HG03342 (cell line): ENCODE results near the gene IFIT1.

ENCODE experiments used
- ATAC-seq: cut with Tn5 transposase; IDR thresholded peaks from one replicate; pipeline ENCODE4 v1.9.1; 2021; ENCODE audit warnings: mild to moderate bottlenecking, moderate library complexity; ENCODE audit not compliant: unreplicated experiment

Gene IFIT1, protein sequence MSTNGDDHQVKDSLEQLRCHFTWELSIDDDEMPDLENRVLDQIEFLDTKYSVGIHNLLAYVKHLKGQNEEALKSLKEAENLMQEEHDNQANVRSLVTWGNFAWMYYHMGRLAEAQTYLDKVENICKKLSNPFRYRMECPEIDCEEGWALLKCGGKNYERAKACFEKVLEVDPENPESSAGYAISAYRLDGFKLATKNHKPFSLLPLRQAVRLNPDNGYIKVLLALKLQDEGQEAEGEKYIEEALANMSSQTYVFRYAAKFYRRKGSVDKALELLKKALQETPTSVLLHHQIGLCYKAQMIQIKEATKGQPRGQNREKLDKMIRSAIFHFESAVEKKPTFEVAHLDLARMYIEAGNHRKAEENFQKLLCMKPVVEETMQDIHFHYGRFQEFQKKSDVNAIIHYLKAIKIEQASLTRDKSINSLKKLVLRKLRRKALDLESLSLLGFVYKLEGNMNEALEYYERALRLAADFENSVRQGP

DNA sequence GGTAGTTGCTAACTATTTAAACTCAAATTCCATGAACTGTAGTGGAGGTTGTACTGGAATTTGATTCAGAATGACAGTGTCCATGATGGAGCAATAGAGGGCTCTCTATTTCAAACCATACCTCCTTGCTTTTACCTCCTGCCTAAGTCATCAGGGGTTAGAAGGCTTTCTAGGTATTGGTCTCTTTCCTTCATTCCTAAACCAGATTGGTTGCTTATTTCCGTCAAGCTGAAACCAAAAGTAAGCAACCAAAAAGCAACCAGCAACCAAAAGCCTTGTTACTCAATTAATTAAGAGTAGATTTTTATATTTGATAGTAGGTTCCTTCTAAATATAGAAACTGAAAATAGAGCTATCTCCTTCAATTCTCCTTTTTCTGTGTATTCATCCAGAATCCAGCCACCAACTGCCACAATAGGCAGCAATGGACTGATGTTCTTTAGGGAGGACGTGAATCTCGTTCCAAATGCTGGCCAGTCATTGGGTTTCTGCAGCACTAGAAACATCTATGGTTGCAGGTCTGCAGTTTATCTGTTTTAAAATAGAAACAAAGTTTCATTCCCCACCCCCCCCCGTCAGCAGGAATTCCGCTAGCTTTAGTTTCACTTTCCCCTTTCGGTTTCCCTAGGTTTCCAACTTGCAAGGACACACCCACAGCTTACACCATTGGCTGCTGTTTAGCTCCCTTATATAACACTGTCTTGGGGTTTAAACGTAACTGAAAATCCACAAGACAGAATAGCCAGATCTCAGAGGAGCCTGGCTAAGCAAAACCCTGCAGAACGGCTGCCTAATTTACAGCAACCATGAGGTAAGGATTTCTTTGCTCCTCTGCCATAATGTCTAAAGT lies at the start of gene IFIT1:
IFIT1 (plus strand) TSS at position 717 of the 850 bp plus-strand sequence; CDS start at position 807, 90 bp downstream.
- ATAC-seq, result peak; percentile 81

GRCh38 chr10:89343089-89343767 lies 49.2 kb upstream of the IFIT1 start:
- no peak for ATAC-seq

DNA sequence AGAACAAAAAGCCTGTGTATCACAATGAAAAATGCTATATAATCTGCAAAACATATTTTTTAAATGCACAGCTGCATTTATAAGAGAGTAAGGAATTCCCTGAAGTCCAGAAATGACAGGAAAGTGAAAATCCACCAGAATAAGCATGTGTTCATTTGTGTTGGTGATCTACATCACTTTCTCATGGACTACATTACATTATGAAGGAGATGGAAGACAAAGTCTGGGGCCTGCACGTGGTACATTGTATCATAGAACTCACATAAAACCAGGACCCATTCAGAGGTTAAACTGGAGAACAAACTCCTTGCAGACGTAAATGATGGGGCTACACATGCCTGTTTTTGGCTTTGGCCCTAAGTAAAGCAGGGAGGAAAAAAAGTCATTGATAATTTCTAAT lies 48.3 kb upstream of the IFIT1 start:
- no peak for ATAC-seq

DNA sequence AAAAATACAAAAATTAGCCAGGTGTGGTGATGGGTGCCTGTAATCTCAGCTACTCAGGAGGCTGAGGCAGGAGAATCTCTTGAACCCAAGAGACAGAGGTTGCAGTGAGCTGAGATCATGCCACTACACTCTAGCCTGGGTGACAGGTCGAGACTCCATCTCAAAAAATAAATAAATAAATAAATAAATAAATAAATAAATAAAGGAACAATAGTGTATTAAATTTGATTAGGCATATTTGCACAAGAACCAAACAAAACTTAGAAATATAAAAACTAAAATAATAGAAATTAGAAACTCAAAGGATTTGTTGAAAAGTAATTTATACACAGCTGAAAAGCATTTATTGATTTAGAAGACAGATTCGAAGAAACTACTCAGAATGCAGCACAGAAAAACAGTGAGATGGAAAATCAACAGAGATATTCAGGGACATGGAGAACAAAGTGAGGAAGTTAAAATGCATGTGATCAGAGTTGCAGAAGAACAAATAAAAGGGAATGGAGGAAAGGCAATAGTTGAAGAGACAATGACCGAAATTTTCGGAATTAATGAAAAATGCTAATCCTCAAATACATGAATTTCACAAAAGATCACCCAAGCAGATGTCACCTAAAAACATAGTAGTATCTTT lies 46.9 kb upstream of the IFIT1 start:
- ATAC-seq, result no peak

DNA sequence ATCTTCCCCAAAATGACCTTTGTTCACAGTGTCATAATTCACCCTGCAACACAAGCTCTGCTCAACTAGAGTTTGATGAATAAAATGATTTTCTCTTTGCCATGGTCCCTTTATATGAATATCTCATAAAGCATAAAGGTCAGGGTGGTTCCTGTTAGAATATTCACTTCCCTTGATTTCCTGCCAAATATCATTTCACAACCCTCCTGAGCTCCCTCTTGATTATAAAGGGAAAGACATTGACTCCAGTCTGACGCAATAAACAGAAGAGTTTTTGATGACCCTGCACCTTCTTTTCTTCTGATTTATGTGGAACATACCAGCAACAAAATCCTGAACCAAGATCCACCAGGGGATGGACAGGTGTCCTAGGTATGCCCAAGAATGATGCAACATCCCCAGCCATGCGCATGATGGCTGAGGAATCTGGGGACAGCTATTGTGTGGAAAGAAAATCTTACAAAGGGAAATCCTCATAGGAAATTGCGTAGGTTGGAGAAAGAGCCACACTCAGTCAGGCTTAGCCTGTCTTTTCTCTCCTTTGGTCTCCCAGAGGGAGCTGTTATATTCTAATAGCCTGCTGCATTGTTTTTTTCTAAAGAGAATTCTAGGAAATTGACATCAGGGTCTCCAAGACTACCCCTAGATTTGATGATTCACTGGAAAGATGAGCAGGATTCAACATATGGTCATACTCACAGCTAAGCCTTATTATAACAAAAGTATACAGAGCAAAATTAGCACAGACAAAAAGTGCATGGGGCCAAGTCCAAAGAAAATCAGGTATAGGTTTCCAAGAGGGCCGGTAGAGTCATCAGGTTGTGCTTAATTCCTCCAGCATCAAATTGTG lies 45.8 kb upstream of the IFIT1 start:
- ATAC-seq, result no peak

DNA sequence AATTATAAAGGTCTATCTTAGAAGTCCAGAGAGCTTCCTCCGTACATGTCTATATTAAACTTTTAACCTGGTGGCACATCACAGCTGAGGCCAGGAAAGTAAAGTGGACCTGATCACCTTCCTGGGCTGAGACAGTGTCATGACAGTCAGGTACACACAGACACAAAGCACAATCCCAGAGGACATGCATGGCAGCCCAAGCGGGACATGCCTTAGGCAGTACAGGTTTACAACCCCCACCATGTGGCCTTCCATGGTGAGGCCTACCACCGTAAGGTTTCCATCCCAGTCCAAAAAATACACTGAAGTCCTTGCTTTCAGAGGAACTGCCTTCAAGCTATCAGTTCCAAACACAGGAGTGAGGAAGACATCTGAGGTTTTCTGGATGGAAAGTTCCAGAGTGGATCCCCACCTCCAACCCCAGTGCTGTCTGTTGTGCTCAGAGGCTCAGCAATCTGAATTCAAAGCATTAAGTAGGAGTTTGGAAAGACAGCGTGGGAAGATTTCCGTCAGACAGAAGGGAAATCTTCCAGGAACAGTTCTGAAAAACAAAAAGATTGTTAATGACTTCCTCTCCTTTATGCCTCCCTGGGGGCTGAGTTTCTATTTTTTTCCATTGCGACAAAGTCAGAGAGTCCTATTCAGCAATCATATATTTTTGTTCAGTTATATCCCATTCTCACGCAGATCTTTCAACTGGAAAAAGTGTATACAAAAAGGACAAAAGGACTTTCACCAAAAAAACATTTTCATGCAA lies 44.5 kb upstream of the IFIT1 start:
- no peak for ATAC-seq

DNA sequence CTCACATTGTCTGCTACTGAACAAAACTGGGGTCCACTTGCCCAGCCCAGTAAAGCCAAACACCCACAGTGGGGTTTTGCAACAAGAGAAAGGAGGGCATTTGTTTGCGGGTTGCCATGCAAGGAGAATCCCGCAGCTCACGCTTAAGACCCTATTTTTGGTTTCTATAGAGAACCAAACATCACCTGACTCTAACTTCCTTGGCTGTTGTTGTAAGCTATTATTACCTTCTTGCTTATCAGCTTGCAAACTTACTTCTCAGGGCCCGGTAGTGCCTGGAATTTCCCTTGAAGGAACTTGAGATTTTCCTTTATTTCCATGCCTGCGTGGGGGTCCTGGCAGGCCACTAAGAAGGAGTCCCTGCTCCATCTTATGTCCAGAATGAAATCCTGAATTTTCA lies 43.9 kb upstream of the IFIT1 start:
- ATAC-seq, result no peak

DNA sequence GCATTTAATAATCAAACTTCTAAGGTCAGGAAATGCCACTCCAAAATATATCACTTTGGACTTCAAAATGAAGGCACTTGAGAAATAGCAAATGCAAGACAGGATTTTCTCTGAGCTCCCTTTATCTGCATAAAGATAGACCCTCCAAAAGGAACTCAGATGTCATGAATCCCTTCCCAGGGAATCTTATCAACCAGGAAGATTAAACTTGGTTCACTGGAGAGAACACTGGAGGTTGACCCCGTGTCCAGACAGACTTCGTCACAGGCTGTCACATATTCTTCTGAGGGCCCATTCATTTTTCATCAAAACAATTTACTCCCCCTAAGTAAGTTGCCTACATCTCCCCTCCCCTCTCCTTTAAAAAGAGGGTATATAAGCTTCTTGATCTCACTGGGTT lies 43.4 kb upstream of the IFIT1 start:
- no peak for ATAC-seq

DNA sequence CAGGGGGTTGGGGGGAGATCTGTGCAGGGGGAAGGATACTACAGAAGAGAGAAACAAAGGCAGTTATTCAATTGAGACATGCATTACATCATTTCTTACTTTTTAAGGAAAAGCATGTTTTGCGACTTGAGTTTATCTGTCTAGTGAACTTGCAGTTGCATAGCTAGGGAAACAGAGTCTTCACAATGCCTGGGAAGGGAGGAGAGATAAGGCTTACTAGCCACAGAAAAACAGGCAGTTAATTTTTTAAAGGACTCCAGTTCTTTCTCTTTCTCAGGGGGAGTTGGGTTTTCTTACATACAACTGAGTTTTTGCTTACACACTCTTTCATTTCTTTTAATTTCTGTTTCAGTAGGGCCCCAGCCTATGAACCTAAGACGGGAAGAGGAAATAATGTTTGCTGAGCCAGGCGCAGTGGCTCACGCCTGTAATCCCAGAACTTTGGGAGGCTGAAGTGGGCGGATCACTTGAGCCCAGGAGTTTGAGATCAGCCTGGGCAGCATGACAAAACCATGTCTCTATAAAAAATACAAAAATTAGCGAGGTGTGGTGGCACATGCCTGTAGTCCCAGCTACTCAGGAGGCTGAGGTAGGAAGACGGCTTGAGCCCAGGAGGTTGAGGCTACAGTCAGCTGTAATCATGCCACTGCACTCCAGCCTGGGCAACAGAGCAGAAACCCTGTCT lies 41.6 kb upstream of the IFIT1 start:
- peak; percentile 37 for ATAC-seq

GRCh38 chr10:89351412-89351779 lies 41.0 kb upstream of the IFIT1 start:
- peak; percentile 87 for ATAC-seq

DNA sequence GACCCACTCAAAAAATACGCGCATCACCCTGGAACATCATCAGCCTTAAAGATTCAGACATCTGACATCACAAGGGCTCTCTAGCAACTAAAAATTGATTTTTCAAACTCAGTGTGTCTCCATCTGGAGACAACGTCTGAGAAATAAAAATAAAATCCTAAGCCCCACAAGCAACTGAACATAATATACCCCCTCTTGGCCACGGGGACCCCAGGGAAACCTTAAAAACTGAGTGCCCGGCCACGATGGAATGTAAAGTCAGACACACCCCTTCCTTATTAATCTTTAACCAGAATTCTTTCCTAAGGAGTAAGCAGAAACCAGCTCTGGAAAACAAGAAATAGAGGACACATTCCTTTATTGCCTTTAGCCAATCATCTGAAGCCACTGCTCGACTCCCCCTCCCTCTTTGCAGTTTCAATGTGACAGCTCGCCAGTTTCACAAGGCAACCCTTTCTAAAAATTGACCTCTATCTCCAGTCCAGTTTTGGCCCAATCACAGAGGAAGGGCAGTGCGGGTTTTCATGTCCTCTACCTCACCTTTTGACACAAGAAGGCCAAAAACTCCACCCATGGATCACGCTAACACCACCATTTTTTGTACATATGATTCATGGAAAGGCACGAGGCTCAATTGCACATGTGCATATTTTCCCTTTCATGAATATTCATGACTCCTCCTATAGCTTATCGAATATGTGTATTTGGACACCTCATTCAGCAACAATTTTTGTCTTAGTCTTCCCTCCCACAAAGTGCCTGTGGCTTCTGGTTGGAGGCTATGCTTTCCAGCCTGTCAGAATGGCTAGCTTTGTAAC lies 40.4 kb upstream of the IFIT1 start:
- peak; percentile 23 for ATAC-seq

GRCh38 chr10:89352802-89353201 lies 39.6 kb upstream of the IFIT1 start:
- ATAC-seq, result no peak

DNA sequence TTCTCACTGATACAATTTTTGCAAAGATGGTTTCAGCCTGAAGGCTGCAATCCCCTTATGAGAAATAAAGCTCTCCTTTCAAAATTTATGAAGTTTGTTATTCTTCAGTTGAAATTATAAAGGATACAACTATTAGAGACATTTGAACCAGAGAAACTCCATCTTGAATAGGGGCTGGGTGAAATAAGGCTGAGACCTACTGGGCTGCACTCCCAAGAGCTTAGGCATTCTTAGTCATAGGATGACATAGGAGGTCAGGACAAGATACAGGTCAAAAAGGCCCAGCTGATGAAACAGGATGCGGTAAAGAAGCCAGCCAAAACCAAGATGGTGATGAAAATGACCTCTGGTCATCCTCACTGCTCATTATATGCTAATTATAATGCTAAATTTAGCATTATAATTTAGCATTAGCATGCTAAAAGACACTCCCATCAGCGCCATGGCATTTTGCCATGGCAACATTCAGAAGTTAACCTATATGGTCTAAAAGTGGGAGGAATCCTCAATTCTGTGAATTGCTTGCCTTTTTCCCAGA lies 37.0 kb upstream of the IFIT1 start:
- ATAC-seq, result no peak

DNA sequence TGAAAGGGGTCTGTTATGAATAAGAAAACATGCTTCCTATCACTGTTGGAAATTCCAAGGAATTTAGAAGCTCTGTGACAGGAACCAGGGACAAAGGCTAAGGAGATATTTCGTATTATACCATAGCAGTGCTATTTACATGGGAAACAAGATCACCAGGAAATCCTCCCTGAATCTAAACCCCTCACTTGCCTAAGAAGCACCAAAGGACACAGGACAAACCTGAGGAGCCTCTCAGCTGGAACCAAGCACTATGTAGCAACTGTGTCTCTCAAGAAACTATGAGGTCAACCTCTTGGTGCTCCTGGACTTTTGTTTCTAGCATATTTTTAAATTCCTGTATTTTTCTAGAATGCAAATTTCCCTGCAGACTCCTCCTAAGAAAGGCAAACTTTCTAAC lies 35.3 kb upstream of the IFIT1 start:
- no peak for ATAC-seq

DNA sequence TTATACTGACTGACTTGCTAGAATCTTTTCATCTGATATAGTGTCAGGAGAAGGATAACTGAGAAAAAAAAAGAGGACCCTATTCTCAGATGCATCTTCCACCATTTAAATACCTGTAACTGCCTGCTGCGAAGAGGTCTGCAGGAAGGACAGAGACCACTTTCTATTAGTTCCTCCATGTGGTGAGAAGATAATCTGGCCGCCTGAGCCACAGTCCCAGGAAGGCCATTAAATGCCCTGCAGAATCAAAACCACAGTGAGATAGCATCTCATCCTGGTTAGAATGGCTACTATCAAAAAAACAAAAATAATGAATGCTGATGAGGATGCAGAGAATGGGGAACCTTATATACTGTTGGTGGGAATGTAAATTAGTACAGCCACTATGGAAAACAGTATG lies 34.4 kb upstream of the IFIT1 start:
- no peak for ATAC-seq

GRCh38 chr10:89360157-89360556 lies 32.3 kb upstream of the IFIT1 start:
- ATAC-seq, result no peak

DNA sequence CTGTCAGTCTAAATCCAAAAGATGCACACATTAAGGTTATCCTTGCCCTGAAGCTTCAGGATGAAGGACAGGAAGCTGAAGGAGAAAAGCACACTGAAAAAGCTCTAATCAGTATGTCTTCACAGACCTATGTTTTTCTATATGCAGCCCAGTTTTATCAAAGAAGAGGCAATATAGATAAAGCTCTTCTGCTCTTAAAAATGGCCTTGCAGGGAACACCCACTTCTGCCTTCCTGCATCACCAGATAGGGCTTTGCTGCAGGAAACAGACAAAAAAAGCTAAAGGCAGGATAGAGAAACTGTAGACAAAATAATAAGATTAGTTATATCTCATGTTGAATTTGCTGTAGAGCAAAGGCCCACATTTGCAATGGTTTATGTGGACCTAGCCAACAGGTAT lies 29.5 kb upstream of the IFIT1 start:
- ATAC-seq, result no peak
